ENCODE measurements around the gene GARIN5A. TPM values are rescaled to one million over a fixed set of nuclear protein-coding genes. Genes with fewer than 3 reads are reported as not detected.

Gene GARIN5A
- total and polyA plus RNA-seq, 12 donors = 1.2 to 4.3 (median 1.9) TPM

GRCh38 chr19:50458396-50459066, 18.1 kb downstream of the GARIN5A start:
- DNase-seq (no peak), ATAC-seq (no peak)
- intact Hi-C loops (cut with DNase I) = no loop called here
- no peaks in the 10 kb centered on the region for H3K4me1 ChIP-seq
- no peak overlapping the region for H3K4me3 ChIP-seq
- no peak for TF ChIP-seq CTCF (IDR thresholded peaks at IDR 0.05)
- no peak overlapping the region for H3K27ac ChIP-seq
- H3K9me3 ChIP-seq = no peaks in the 10 kb centered on the region
- no peaks in the 10 kb centered on the region for H3K36me3 ChIP-seq
- WGBS, 2 donors = 33 to 35% methylated on average over 50 of the region's 50 CpGs
- peaks cover 0 to 61% (median 50%) of the 10 kb centered on the region in 7 donors for H3K27me3 ChIP-seq

- Histone ChIP-seq H3K27ac (no peak overlapping the region), H3K36me3 (no peaks in the 10 kb centered on the region), H3K9me3 (no peaks in the 10 kb centered on the region), H3K4me3 (no peak overlapping the region), H3K27me3 (peaks cover 0 to 53% (median 48%) of the 10 kb centered on the region in 7 donors), H3K4me1 (no peaks in the 10 kb centered on the region)
- DNase-seq (no peak), ATAC-seq (no peak)
- TF ChIP-seq CTCF (IDR thresholded peaks at IDR 0.05) = no peak
- 84 to 85% methylated on average over 5 of the region's 5 CpGs for WGBS, 2 donors
- intact Hi-C loops (cut with DNase I) = no loop called here
Measured at GRCh38 chr19:50457300-50457699, 19.3 kb downstream of the GARIN5A start.

- Histone ChIP-seq H3K9me3 (no peaks in the 10 kb centered on the region), H3K27ac (no peak overlapping the region), H3K27me3 (peaks cover 0 to 45% (median 41%) of the 10 kb centered on the region in 7 donors), H3K4me1 (no peaks in the 10 kb centered on the region), H3K4me3 (no peak overlapping the region), H3K36me3 (no peaks in the 10 kb centered on the region)
- ATAC-seq (no peak), DNase-seq (no peak)
- intact Hi-C loops (cut with DNase I) = no loop called here
- WGBS, 2 donors = 83 to 87% methylated on average over 2 of the region's 2 CpGs
- TF ChIP-seq CTCF (IDR thresholded peaks at IDR 0.05) = no peak
Measured at GRCh38 chr19:50455992-50456391, 20.7 kb downstream of the GARIN5A start.

- 91 to 94% methylated on average over 3 of the region's 3 CpGs for WGBS, 2 donors
- intact Hi-C loops (cut with DNase I) = no loop called here
- peaks cover 0 to 43% (median 28%) of the 10 kb centered on the region in 7 donors for H3K27me3 ChIP-seq
- H3K27ac ChIP-seq = no peak overlapping the region
- no peak for TF ChIP-seq CTCF (IDR thresholded peaks at IDR 0.05)
- no peak for ATAC-seq
- no peaks in the 10 kb centered on the region for H3K36me3 ChIP-seq
- H3K4me3 ChIP-seq = no peak overlapping the region
- peaks cover 0 to 5% (median 0%) of the 10 kb centered on the region in 11 donors for H3K9me3 ChIP-seq
- DNase-seq = no peak
- no peaks in the 10 kb centered on the region for H3K4me1 ChIP-seq
Measured at GRCh38 chr19:50453243-50453642, 23.4 kb downstream of the GARIN5A start.
